ENCODE data around the gene AGMO. TPM values are rescaled to one million over a fixed set of nuclear protein-coding genes. Genes with fewer than 3 reads are reported as not detected.

AGMO gene
- total RNA-seq, 4 donors from 2014 or later, result 0.11 to 0.55 TPM; not detected in 2

- no peaks in the 10 kb centered on the region for H3K27me3 ChIP-seq
- no peaks in the 10 kb centered on the region for H3K36me3 ChIP-seq
- H3K4me3 ChIP-seq, result no peak overlapping the region
- intact Hi-C loops (cut with DNase I; ENCODE audit: low total_unique reads) (loop anchor here (5.0 to 10.0 kb wide), 2 partner anchors 398 to 745 kb away; no protein-coding TSS in a partner anchor), in situ Hi-C loops (cut with MboI; ENCODE audit: low sequenced_read_pairs in 4 of 4) (loop anchor here in 1 of 4 donors (10.0 kb wide), 1 partner anchor 398 kb away; no protein-coding TSS in a partner anchor)
- H3K27ac ChIP-seq, result no peak overlapping the region
- DNase-seq (no peak), ATAC-seq (no peak)
- peaks cover 0 to 9% of the 10 kb centered on the region in 2 donors for H3K4me1 ChIP-seq
- TF ChIP-seq POLR2A (IDR thresholded peaks at IDR 0.05), result no peak
- no peak for TF ChIP-seq CTCF (IDR thresholded peaks at IDR 0.05 in 4 of 5, conservative IDR thresholded peaks at IDR 0.05 in 1 of 5)
- H3K9me3 ChIP-seq, result no peaks in the 10 kb centered on the region
Observed at GRCh38 chr7:15327001-15327400, 234.8 kb downstream of the AGMO start.

GRCh38 chr7:15326044-15326644 is 235.7 kb downstream of the AGMO start:
- peaks cover 0 to 8% of the 10 kb centered on the region in 2 donors for H3K4me1 ChIP-seq
- H3K9me3 ChIP-seq, result no peaks in the 10 kb centered on the region
- intact Hi-C loops (cut with DNase I; ENCODE audit: low total_unique reads) (loop anchor here (5.0 to 10.0 kb wide), 2 partner anchors 399 to 746 kb away; no protein-coding TSS in a partner anchor), in situ Hi-C loops (cut with MboI; ENCODE audit: low sequenced_read_pairs in 4 of 4) (loop anchor here in 1 of 4 donors (10.0 kb wide), 1 partner anchor 399 kb away; no protein-coding TSS in a partner anchor)
- no peak overlapping the region for H3K27ac ChIP-seq
- DNase-seq (no peak), ATAC-seq (no peak)
- no peak for TF ChIP-seq POLR2A (IDR thresholded peaks at IDR 0.05)
- peak in 4 of 5 experiments; percentile 11 to 56 (median 36) for TF ChIP-seq CTCF (IDR thresholded peaks at IDR 0.05 in 4 of 5, conservative IDR thresholded peaks at IDR 0.05 in 1 of 5)
- H3K4me3 ChIP-seq, result no peak overlapping the region
- no peaks in the 10 kb centered on the region for H3K27me3 ChIP-seq
- no peaks in the 10 kb centered on the region for H3K36me3 ChIP-seq

- Histone ChIP-seq H3K4me1 (no peaks in the 10 kb centered on the region), H3K27ac (no peak overlapping the region), H3K36me3 (no peaks in the 10 kb centered on the region), H3K4me3 (no peak overlapping the region), H3K9me3 (no peaks in the 10 kb centered on the region), H3K27me3 (no peaks in the 10 kb centered on the region)
- intact Hi-C loops (cut with DNase I; ENCODE audit: low total_unique reads) (loop anchor here (10.0 kb wide), 1 partner anchor 401 kb away; no protein-coding TSS in a partner anchor), in situ Hi-C loops (cut with MboI; ENCODE audit: low sequenced_read_pairs in 4 of 4) (loop anchor here in 3 of 4 donors (10.0 to 25.0 kb wide), 4 partner anchors 389 to 1239 kb away; no protein-coding TSS in a partner anchor)
- DNase-seq (peak in 1 of 2 donors; percentile 4), ATAC-seq (no peak)
- TF ChIP-seq POLR2A (IDR thresholded peaks at IDR 0.05) (no peak), CTCF (IDR thresholded peaks at IDR 0.05 in 4 of 5, conservative IDR thresholded peaks at IDR 0.05 in 1 of 5) (no peak)
Observed at GRCh38 chr7:15323550-15323949, 238.3 kb downstream of the AGMO start.

GRCh38 chr7:15317215-15317614 is 244.6 kb downstream of the AGMO start:
- H3K4me3 ChIP-seq, result no peak overlapping the region
- in situ Hi-C loops (cut with MboI; ENCODE audit: low sequenced_read_pairs in 4 of 4), result loop anchor here in 3 of 4 donors (10.0 to 25.0 kb wide), 4 partner anchors 395 to 1245 kb away; no protein-coding TSS in a partner anchor
- H3K27ac ChIP-seq, result no peak overlapping the region
- no peaks in the 10 kb centered on the region for H3K27me3 ChIP-seq
- TF ChIP-seq POLR2A (IDR thresholded peaks at IDR 0.05), result no peak
- TF ChIP-seq CTCF (IDR thresholded peaks at IDR 0.05 in 4 of 5, conservative IDR thresholded peaks at IDR 0.05 in 1 of 5), result no peak
- H3K36me3 ChIP-seq, result no peaks in the 10 kb centered on the region
- H3K4me1 ChIP-seq, result peaks cover 0 to 6% of the 10 kb centered on the region in 2 donors
- no peaks in the 10 kb centered on the region for H3K9me3 ChIP-seq
- DNase-seq (no peak), ATAC-seq (peak; percentile 27 to 62)
- intact Hi-C loops (cut with DNase I; ENCODE audit: low total_unique reads), result no loop called here
